ENCODE measurements around the gene SELENOS. TPM values are rescaled to one million over a fixed set of nuclear protein-coding genes. Genes with fewer than 3 reads are reported as not detected.

SELENOS gene
- total RNA-seq, 4 donors from 2014 or later, result 44.5 to 95.4 (median 61.6) TPM

DNA sequence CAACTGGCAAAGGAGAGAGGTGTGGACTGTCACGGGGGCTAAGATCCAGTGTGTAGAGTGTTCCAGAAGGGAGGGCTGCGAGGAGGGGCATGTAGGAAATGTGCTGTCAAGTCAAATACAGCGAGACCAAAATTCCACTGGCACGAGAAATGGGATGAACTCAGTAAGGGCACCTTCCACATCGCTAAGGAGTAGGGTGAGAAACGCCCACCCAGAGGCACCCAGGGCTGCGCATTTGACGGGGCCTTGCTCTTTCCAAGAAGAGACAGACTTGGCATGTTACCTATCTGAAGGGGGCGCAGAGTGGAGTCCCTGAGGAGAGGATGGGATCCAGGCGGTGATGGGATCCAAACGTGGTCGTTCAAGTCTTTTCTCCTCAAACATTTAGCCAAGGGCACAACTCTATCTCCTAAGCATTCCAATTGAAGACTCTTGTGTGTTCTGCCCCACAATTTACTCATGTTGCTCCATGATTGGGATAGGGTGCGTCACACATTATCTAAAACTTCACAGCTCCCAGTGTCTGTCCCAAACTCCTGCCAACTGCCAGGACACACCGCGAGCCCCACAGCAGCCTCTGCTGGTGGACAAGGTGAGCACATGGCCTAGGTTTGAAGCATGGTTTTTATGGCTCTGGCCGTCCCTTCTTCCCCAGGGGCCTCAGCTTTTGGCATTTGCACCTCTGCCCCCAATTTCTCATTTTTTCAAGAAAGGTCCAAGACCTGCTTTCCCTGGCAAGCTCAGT lies 7.6 kb downstream of the SELENOS start:
- TF ChIP-seq CTCF (IDR thresholded peaks at IDR 0.05; ENCODE audit: low read depth), result no peak

GRCh38 chr15:101267320-101268104 lies 9.8 kb downstream of the SELENOS start:
- TF ChIP-seq CTCF (IDR thresholded peaks at IDR 0.05; ENCODE audit: low read depth), result no peak

GRCh38 chr15:101266787-101267186 lies 10.5 kb downstream of the SELENOS start:
- no peak for TF ChIP-seq CTCF (IDR thresholded peaks at IDR 0.05; ENCODE audit: low read depth)

- TF ChIP-seq CTCF (IDR thresholded peaks at IDR 0.05; ENCODE audit: low read depth), result no peak
Observed at GRCh38 chr15:101266034-101266433, 11.3 kb downstream of the SELENOS start.

- no peak for TF ChIP-seq CTCF (IDR thresholded peaks at IDR 0.05; ENCODE audit: low read depth)
Observed at GRCh38 chr15:101264911-101265641, 12.2 kb downstream of the SELENOS start.

DNA sequence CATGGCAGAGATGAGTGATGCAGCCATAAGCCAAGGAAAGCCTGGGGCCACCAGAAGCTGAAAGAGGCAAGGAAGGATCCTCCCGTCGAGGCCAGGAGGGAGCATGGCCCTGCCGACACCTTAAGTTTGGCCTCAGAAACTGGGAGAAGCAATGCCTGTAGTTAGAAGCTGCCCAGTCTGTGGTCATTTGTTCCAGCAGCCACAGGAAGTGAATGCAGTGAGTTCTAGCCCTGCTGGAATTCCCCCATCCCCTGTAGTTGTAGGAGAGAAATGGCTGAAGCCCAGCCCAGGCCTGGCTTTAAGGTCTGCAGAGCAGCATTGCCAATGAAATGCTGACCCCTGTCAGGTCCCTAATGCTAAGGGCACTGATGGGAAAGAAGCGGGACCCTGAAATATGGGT lies 13.3 kb downstream of the SELENOS start:
- TF ChIP-seq CTCF (IDR thresholded peaks at IDR 0.05; ENCODE audit: low read depth), result no peak

GRCh38 chr15:101262551-101262950 lies 14.7 kb downstream of the SELENOS start:
- no peak for TF ChIP-seq CTCF (IDR thresholded peaks at IDR 0.05; ENCODE audit: low read depth)

All from subcutaneous adipose tissue (tissue), 4 donors.